SK-N-SH (cell line): Measurements from ENCODE around the gene CDC14B. TPM values are rescaled to one million over a fixed set of nuclear protein-coding genes. Genes with fewer than 3 reads are reported as not detected.

Experiments
- CTCF ChIA-PET: fragments of 300-600, 350-600 bp; formaldehyde crosslinking; extraction: SDS; loops from one replicate; lab custom pipeline; 2021; lab: Yijun Ruan, JAX
- POLR2A ChIA-PET: fragments of 350-600 bp; sonication (Branson Sonifier 250); formaldehyde crosslinking; extraction: SDS; loops from one replicate; lab custom pipeline; 2020; ENCODE audit warnings: antibody characterized with exemption, inconsistent platforms; lab: Yijun Ruan, JAX
- DNase-seq: peaks from one replicate; pipeline ENCODE4 v3.0.0; 2012
- H2AFZ ChIP-seq: fragments of 200-600 bp; sonication (generic); 2 replicates; pipeline ENCODE4 v1.8.1; 2016; ENCODE audit warnings: antibody characterized with exemption, mild to moderate bottlenecking, low read depth
- H3F3A ChIP-seq: fragments of 200-600 bp; sonication (generic); replicated peaks from 2 replicates; pipeline ENCODE3; 2016; ENCODE audit warnings: antibody characterized with exemption, mild to moderate bottlenecking; ENCODE audit not compliant: insufficient read depth
- H3K27ac ChIP-seq, 2 experiments: fragments of 200-500 bp in 1 of 2; fragments of 200-600 bp in 1 of 2; sonication (Bioruptor generic) in 1 of 2; sonication (generic), shearing (Covaris generic) in 1 of 2; 2 replicates each; pipeline versions ENCODE4 v1.5.1 to v1.6.1; 2014 to 2016; ENCODE audit warnings: low read depth in 2 of 2, inconsistent platforms in 1 of 2, low read length in 1 of 2, mild to moderate bottlenecking in 1 of 2, mixed read lengths in 1 of 2
- H3K27me3 ChIP-seq: fragments of 200-600 bp; sonication (generic), shearing (Covaris generic); 2 replicates; pipeline ENCODE4 v1.6.1; 2016; ENCODE audit warnings: mixed run types; ENCODE audit not compliant: insufficient read depth
- H3K36me3 ChIP-seq, 2 experiments: fragments of 200-500 bp in 1 of 2; fragments of 200-600 bp in 1 of 2; sonication (Bioruptor generic) in 1 of 2; sonication (generic) in 1 of 2; replicated peaks in 1 of 2; 2 replicates each; pipeline versions ENCODE3 to v1.5.1; 2014 to 2016; ENCODE audit warnings: low read length in 1 of 2, mild to moderate bottlenecking in 1 of 2; ENCODE audit not compliant: insufficient read depth in 2 of 2, control insufficient read depth in 1 of 2
- H3K4me1 ChIP-seq, 2 experiments: fragments of 200-500 bp in 1 of 2; fragments of 200-600 bp in 1 of 2; sonication (Bioruptor generic) in 1 of 2; sonication (generic), shearing (Covaris generic) in 1 of 2; 2 replicates each; pipeline versions ENCODE4 v1.5.1 to v1.6.1; 2014 to 2016; ENCODE audit warnings: low read depth in 1 of 2, low read length in 1 of 2, mixed run types in 1 of 2; ENCODE audit not compliant: insufficient read depth in 2 of 2, control insufficient read depth in 1 of 2
- H3K4me2 ChIP-seq: fragments of 200-600 bp; sonication (generic), shearing (Covaris generic); 2 replicates; pipeline ENCODE4 v1.6.1; 2017; ENCODE audit warnings: mixed run types
- H3K4me3 ChIP-seq, 2 experiments: fragments of 200-500 bp in 1 of 2; fragments of 200-600 bp in 1 of 2; sonication (Bioruptor generic) in 1 of 2; sonication (generic), shearing (Covaris generic) in 1 of 2; 2 replicates each; pipeline versions ENCODE4 v1.5.1 to v1.8.1; 2014 to 2016; ENCODE audit warnings: low read depth in 2 of 2, inconsistent platforms in 1 of 2, low read length in 1 of 2, mild to moderate bottlenecking in 1 of 2, mixed read lengths in 1 of 2, moderate library complexity in 1 of 2
- H3K79me2 ChIP-seq: fragments of 200-600 bp; sonication (generic); 2 replicates; pipeline ENCODE4 v1.8.1; 2017; ENCODE audit warnings: mild to moderate bottlenecking; ENCODE audit not compliant: insufficient read depth
- H3K9ac ChIP-seq: fragments of 200-600 bp; sonication (generic); 2 replicates; pipeline ENCODE4 v1.6.1; 2017; ENCODE audit warnings: mixed run types
- H3K9me2 ChIP-seq: fragments of 200-600 bp; sonication (generic); 2 replicates; pipeline ENCODE4 v1.6.1; 2017; ENCODE audit warnings: mixed run types
- H3K9me3 ChIP-seq: fragments of 200-600 bp; sonication (generic); 2 replicates; pipeline ENCODE4 v1.6.1; 2017; ENCODE audit warnings: mixed run types, mild to moderate bottlenecking, moderate library complexity
- H4K20me1 ChIP-seq: fragments of 200-600 bp; sonication (generic); 2 replicates; pipeline ENCODE4 v1.6.1; 2017; ENCODE audit warnings: mild to moderate bottlenecking, mixed run types; ENCODE audit not compliant: insufficient read depth
- CHD2 ChIP-seq: fragments of 150-350 bp; IDR thresholded peaks from 2 replicates; pipeline ENCODE4 v1.6.1; 2018; ENCODE audit warnings: low read length; ENCODE audit not compliant: partially characterized antibody
- CTCF ChIP-seq: fragments of 200-600 bp; sonication (generic); IDR thresholded peaks from 2 replicates; pipeline ENCODE4 v1.6.1; 2017; ENCODE audit warnings: antibody characterized with exemption, mild to moderate bottlenecking, moderate library complexity
- ELF1 ChIP-seq: IDR thresholded peaks from 2 replicates; pipeline ENCODE4 v1.4.0; 2012
- EZH2phosphoT487 ChIP-seq: fragments of 200-600 bp; sonication (generic); IDR thresholded peaks from 2 replicates; pipeline ENCODE4 v1.6.1; 2017; ENCODE audit warnings: low read depth, mixed run types, mild to moderate bottlenecking, antibody characterized with exemption, moderate library complexity, borderline replicate concordance
- FOSL2 ChIP-seq: IDR thresholded peaks from 2 replicates; pipeline ENCODE4 v1.4.0; 2012; ENCODE audit warnings: low read depth, mild to moderate bottlenecking, moderate library complexity, borderline replicate concordance
- FOXJ3 ChIP-seq: sonication (generic); formaldehyde crosslinking; IDR thresholded peaks from 2 replicates; pipeline ENCODE4 v1.5.1; 2020; ENCODE audit warnings: mild to moderate bottlenecking, missing genetic modification reagents
- GABPA ChIP-seq: IDR thresholded peaks from 2 replicates; pipeline ENCODE4 v1.4.0; 2012; ENCODE audit warnings: low read depth, mild to moderate bottlenecking
- MAX ChIP-seq: IDR thresholded peaks from 2 replicates; pipeline ENCODE4 v1.4.0; 2012; ENCODE audit warnings: low read depth
- NFIC ChIP-seq: IDR thresholded peaks from 2 replicates; pipeline ENCODE4 v1.4.0; 2012; ENCODE audit warnings: borderline replicate concordance
- POLR2AphosphoS5 ChIP-seq: IDR thresholded peaks from 2 replicates; pipeline ENCODE4 v1.6.1; 2012; ENCODE audit warnings: low read depth, low read length
- RAD21 ChIP-seq: IDR thresholded peaks from 2 replicates; pipeline ENCODE4 v1.6.1; 2012; ENCODE audit warnings: mild to moderate bottlenecking, low read length
- RFX5 ChIP-seq: IDR thresholded peaks from 2 replicates; pipeline ENCODE4 v1.6.1; 2012; ENCODE audit warnings: mild to moderate bottlenecking, improper control_type of control experiment, low read length
- RXRA ChIP-seq: IDR thresholded peaks from 2 replicates; pipeline ENCODE4 v1.4.0; 2012; ENCODE audit warnings: low read depth, mild to moderate bottlenecking, borderline replicate concordance
- SMC3 ChIP-seq: IDR thresholded peaks from 2 replicates; pipeline ENCODE4 v1.6.1; 2012; ENCODE audit warnings: low read depth, low read length, improper control_type of control experiment
- TCF12 ChIP-seq: IDR thresholded peaks from 2 replicates; pipeline ENCODE4 v1.4.0; 2012
- USF1 ChIP-seq: IDR thresholded peaks from 2 replicates; pipeline ENCODE4 v1.4.0; 2012; ENCODE audit warnings: low read depth, borderline replicate concordance
- YY1 ChIP-seq: IDR thresholded peaks from 2 replicates; pipeline ENCODE4 v1.4.0; 2012; ENCODE audit warnings: low read depth, mild to moderate bottlenecking
- WGBS: methylation state at CpG from one replicate; pipeline ENCODE4 v1.1.6; 2017; ENCODE audit warnings: low lambda C conversion rate; 5-methylcytosine and 5-hydroxymethylcytosine counted together
- polyA plus RNA-seq, 3 experiments: library from polyadenylated mRNA; depleted of rRNA; stranded (reverse); fragments of >200 nt; gene quantifications; 2 replicates each; pipeline ENCODE4 v1.2.3, GENCODE V29; 2012
- TF ChIP-seq, protein P1 (sequence below): IDR thresholded peaks from 2 replicates; pipeline ENCODE4 v1.4.0; 2012; ENCODE audit warnings: low read depth, borderline replicate concordance
- TF ChIP-seq, protein P2 (sequence below): fragments of 150-350 bp; IDR thresholded peaks from 2 replicates; pipeline ENCODE4 v1.6.1; 2017; ENCODE audit warnings: antibody characterized with exemption, low read length, low read depth, borderline replicate concordance

Gene CDC14B
- polyA plus RNA-seq, 1 of the 3 experiments (the other 2 are of a cell fraction): 10.1 TPM

GRCh38 chr9:96556701-96557461 lies 62.8 kb downstream of the CDC14B start:
- ChIA-PET POLR2A (no interaction called here), CTCF (interaction anchor here (1.3 to 3.8 kb wide), 2 partner anchors 10 to 104 kb away, joined by 3 to 21 read pairs; no protein-coding TSS in a partner anchor)
- peaks cover 8 to 26% of the 10 kb centered on the region in 2 experiments; a peak in 3 of 4 replicates for H3K4me1 ChIP-seq
- no peak for DNase-seq
- H3K4me2 ChIP-seq: no peak overlapping the region
- 100% methylated on average over 10 of the region's 15 CpGs for WGBS
- H3K9me3 ChIP-seq: no peaks in the 10 kb centered on the region
- peaks cover 4% of the 10 kb centered on the region; the same call in 1 of the 2 replicates for H3K79me2 ChIP-seq
- no peak overlapping the region for H2AFZ ChIP-seq
- H3K9me2 ChIP-seq: no peaks in the 10 kb centered on the region
- H3K4me3 ChIP-seq: no peak overlapping the region
- H3K36me3 ChIP-seq: peaks cover under 1 to 7% of the 10 kb centered on the region in 2 experiments
- TF ChIP-seq CHD2 (no peak), USF1 (no peak), EZH2phosphoT487 (no peak), YY1 (no peak), NFIC (no peak), RAD21 (no peak), RXRA (no peak), GABPA (no peak), TCF12 (no peak), FOXJ3 (CRISPR knock-in tag) (no peak), MAX (no peak), RFX5 (no peak), ELF1 (no peak), SMC3 (no peak), POLR2AphosphoS5 (no peak), CTCF (no peak), FOSL2 (no peak)
- TF ChIP-seq, protein P1, sequence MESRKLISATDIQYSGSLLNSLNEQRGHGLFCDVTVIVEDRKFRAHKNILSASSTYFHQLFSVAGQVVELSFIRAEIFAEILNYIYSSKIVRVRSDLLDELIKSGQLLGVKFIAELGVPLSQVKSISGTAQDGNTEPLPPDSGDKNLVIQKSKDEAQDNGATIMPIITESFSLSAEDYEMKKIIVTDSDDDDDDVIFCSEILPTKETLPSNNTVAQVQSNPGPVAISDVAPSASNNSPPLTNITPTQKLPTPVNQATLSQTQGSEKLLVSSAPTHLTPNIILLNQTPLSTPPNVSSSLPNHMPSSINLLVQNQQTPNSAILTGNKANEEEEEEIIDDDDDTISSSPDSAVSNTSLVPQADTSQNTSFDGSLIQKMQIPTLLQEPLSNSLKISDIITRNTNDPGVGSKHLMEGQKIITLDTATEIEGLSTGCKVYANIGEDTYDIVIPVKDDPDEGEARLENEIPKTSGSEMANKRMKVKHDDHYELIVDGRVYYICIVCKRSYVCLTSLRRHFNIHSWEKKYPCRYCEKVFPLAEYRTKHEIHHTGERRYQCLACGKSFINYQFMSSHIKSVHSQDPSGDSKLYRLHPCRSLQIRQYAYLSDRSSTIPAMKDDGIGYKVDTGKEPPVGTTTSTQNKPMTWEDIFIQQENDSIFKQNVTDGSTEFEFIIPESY: no peak
- TF ChIP-seq, protein P2, sequence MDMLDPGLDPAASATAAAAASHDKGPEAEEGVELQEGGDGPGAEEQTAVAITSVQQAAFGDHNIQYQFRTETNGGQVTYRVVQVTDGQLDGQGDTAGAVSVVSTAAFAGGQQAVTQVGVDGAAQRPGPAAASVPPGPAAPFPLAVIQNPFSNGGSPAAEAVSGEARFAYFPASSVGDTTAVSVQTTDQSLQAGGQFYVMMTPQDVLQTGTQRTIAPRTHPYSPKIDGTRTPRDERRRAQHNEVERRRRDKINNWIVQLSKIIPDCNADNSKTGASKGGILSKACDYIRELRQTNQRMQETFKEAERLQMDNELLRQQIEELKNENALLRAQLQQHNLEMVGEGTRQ: no peak
- H3K27me3 ChIP-seq: no peaks in the 10 kb centered on the region
- no peaks in the 10 kb centered on the region for H4K20me1 ChIP-seq
- peaks cover 42% of the 10 kb centered on the region for H3F3A ChIP-seq
- H3K9ac ChIP-seq: no peak overlapping the region
- peak overlapping the region in 1 of 2 experiments; percentile 95; a peak in 1 of 4 replicates for H3K27ac ChIP-seq
